ENCODE measurements around the gene CTRB2. TPM values are rescaled to one million over a fixed set of nuclear protein-coding genes. Genes with fewer than 3 reads are reported as not detected.

The CTRB2 gene
- total RNA-seq, 3 donors from 2014 or later, result not detected

- TF ChIP-seq, protein P1, sequence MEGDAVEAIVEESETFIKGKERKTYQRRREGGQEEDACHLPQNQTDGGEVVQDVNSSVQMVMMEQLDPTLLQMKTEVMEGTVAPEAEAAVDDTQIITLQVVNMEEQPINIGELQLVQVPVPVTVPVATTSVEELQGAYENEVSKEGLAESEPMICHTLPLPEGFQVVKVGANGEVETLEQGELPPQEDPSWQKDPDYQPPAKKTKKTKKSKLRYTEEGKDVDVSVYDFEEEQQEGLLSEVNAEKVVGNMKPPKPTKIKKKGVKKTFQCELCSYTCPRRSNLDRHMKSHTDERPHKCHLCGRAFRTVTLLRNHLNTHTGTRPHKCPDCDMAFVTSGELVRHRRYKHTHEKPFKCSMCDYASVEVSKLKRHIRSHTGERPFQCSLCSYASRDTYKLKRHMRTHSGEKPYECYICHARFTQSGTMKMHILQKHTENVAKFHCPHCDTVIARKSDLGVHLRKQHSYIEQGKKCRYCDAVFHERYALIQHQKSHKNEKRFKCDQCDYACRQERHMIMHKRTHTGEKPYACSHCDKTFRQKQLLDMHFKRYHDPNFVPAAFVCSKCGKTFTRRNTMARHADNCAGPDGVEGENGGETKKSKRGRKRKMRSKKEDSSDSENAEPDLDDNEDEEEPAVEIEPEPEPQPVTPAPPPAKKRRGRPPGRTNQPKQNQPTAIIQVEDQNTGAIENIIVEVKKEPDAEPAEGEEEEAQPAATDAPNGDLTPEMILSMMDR (IDR thresholded peaks at IDR 0.05), result no peak
- H3K9me3 ChIP-seq, result no peaks in the 10 kb centered on the region
- ATAC-seq (no peak), DNase-seq (peak in 1 of 3 donors; percentile 60)
- no peaks in the 10 kb centered on the region for H3K36me3 ChIP-seq (ENCODE audit: low read depth)
- peaks cover 62% of the 10 kb centered on the region for H3K4me1 ChIP-seq (ENCODE audit: low read depth)
- no peak overlapping the region for H3K4me3 ChIP-seq
- intact Hi-C loops (cut with DNase I, micrococcal nuclease), result no loop called here
Observed at GRCh38 chr16:75248142-75248535, 41.2 kb upstream of the CTRB2 start.

DNA sequence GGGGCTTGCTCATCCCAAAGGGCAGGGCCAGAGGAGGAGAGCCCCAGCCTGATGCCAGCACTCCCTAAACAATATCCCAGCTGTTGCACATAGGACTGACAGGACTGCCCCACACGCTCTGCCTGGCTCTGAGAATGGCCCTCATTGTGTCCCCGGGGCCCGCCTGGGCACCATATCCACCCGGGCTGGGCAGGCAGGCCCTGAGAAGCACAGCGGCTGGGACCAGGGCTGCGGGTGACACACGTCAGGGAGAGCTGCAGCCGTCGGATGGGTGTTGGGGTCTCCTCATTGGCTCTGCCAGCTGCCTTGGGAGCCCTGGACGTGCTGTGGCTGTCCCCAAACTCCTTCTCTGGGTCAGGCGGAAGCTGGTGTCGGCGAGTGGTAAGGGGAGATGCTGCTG, 40.3 kb upstream of the CTRB2 start:
- no peak for ATAC-seq
- Histone ChIP-seq H3K36me3 (ENCODE audit: low read depth) (peaks cover 4% of the 10 kb centered on the region), H3K4me1 (ENCODE audit: low read depth) (peaks cover 55% of the 10 kb centered on the region), H3K4me3 (no peak overlapping the region), H3K9me3 (no peaks in the 10 kb centered on the region)
- intact Hi-C loops (cut with DNase I, micrococcal nuclease), result no loop called here
- TF ChIP-seq, protein P1 (IDR thresholded peaks at IDR 0.05), result no peak
- peak in 1 of 3 donors; percentile 47 for DNase-seq

GRCh38 chr16:75246504-75247205, 39.7 kb upstream of the CTRB2 start:
- H3K36me3 ChIP-seq (ENCODE audit: low read depth), result peaks cover 5% of the 10 kb centered on the region
- no peak overlapping the region for H3K4me3 ChIP-seq
- H3K9me3 ChIP-seq, result no peaks in the 10 kb centered on the region
- peak in 1 of 3 donors; percentile 45 for DNase-seq
- peaks cover 50% of the 10 kb centered on the region for H3K4me1 ChIP-seq (ENCODE audit: low read depth)
- no peak for ATAC-seq
- intact Hi-C loops (cut with DNase I, micrococcal nuclease), result no loop called here
- TF ChIP-seq, protein P1 (IDR thresholded peaks at IDR 0.05), result no peak

GRCh38 chr16:75244844-75245758, 38.1 kb upstream of the CTRB2 start:
- TF ChIP-seq, protein P1 (IDR thresholded peaks at IDR 0.05), result no peak
- Histone ChIP-seq H3K36me3 (ENCODE audit: low read depth) (peaks cover 5% of the 10 kb centered on the region), H3K4me3 (no peak overlapping the region), H3K4me1 (ENCODE audit: low read depth) (peaks cover 48% of the 10 kb centered on the region), H3K9me3 (no peaks in the 10 kb centered on the region)
- ATAC-seq (peak; percentile 62), DNase-seq (peak; percentile 55 to 86 (median 69))
- intact Hi-C loops (cut with DNase I, micrococcal nuclease), result no loop called here

GRCh38 chr16:75244225-75244809, 37.4 kb upstream of the CTRB2 start:
- TF ChIP-seq, protein P1 (IDR thresholded peaks at IDR 0.05), result no peak
- no peak overlapping the region for H3K4me3 ChIP-seq
- ATAC-seq (peak; percentile 6), DNase-seq (peak; percentile 55 to 75 (median 64))
- H3K4me1 ChIP-seq (ENCODE audit: low read depth), result peaks cover 40% of the 10 kb centered on the region
- intact Hi-C loops (cut with DNase I, micrococcal nuclease), result no loop called here
- no peaks in the 10 kb centered on the region for H3K9me3 ChIP-seq
- peaks cover 5% of the 10 kb centered on the region for H3K36me3 ChIP-seq (ENCODE audit: low read depth)

Measured in mucosa of descending colon (tissue), 3 donors.